SIG-M5 (cell line): ENCODE measurements around the gene SPAAR.
"Not testable (repeated sequence)": the region's sequence is repeated elsewhere in the genome, so short reads cannot be mapped to it uniquely, and the experiment has no call there.

Experiments
- DNase-seq: peaks from one replicate; lab custom pipeline; 2025; lab: John Stamatoyannopoulos, UW

Gene SPAAR, protein sequence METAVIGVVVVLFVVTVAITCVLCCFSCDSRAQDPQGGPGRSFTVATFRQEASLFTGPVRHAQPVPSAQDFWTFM

GRCh38 chr9:35909274-35909673 lies at the start of gene SPAAR:
Gene SPAAR, plus strand, starts transcription at chr9:35909490. Its CDS starts 974 bp downstream, at chr9:35910464.
- no peak for DNase-seq

GRCh38 chr9:35859990-35860339 lies 49.3 kb upstream of the SPAAR start:
- DNase-seq: no peak

- DNase-seq: no peak
Observed at GRCh38 chr9:35861161-35861897, 48.0 kb upstream of the SPAAR start.

DNA sequence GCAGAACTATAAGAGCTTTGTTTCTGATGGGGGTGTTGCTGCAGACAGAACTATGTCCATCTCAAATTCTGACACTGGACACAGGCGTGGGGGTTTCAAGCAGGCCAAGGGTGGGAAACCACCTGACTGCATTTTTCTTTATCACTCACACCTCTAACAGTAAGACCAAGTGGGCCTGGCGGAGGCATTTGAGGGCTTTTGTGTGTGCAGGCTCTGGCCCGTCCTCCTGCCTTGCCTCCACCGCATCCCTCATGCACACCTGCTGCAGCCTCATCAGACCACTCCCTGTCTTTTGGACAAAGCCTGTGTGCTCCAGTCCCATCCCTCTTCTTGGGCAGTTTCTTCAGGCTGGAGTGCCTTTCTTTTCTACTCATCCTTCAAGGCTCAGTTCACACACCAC lies 47.0 kb upstream of the SPAAR start:
- DNase-seq: no peak

DNA sequence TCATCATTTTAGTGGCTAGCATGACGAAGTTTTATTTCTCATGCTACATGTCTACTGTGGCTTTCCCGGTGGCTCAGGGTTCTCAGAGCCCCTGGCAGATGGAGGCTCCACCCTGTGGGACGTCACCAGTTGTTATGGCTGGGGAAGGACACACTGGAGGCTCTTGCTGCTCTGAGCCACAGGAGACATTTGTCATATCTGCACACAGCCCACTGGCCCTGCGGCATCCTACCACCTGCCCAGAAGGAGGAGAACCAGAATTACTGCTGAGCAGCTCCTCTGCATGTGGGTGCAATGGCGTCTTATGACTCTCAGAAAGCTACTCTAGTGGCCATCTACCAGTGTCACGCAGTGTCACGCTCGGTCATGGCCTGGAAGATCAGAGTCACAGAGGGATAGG lies 45.7 kb upstream of the SPAAR start:
- DNase-seq: no peak

GRCh38 chr9:35864695-35865255 lies 44.5 kb upstream of the SPAAR start:
- no peak for DNase-seq

DNA sequence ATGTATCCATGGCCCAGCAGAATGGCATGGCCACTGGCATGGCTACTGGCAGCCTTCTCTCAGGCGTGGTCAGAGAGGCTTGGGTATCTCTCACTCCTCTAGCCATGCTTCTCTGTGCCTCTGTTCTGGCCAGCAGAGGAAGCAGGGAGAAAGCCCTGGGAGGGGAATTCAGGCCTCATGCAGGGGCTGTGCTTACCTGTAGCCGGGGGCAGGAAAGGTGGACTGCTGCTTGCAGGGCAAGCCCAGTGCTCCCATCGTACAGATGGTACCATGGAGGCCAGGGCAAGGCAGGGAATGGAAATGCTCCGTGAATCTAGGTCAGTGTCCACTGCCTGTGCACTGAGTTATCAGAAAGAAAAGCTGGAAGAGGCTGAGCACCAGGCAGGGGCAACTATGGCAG lies 41.8 kb upstream of the SPAAR start:
- no peak for DNase-seq

- no peak for DNase-seq
Observed at GRCh38 chr9:35868933-35869332, 40.4 kb upstream of the SPAAR start.

DNA sequence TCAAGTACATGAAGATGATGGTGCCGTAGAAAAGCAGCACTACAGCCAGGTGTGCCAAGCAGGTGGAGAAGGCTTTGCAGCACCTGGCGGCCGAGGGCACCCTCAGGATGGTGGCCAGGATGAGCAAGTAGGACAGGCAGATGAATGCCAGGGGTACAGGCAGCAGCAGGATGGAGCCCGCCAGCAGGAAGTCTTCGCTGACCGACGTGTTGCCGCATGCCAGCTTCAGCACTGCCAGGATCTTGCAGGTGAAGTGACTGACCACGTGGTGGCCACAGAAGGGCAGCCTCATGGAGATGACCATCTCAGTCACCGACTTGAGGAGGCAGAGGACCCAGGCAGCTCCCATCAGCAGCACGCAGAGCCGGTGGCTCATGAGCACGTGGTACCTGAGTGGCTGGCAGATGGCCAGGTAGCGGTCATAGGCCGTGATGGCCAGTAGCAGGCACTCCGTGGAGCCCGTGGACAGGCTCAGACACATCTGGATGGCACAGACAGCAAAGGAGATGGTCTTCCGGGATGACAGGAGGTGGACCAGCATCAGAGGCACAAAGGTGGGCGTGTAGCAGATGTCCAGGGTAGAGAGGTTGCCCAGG lies 39.6 kb upstream of the SPAAR start:
- DNase-seq: no peak

- DNase-seq: no peak
Observed at GRCh38 chr9:35870351-35870923, 38.9 kb upstream of the SPAAR start, which contains the start of gene OR13J1. Gene OR13J1, minus strand, starts transcription at chr9:35870401. Its CDS starts 0 bp downstream, at chr9:35870401.

DNA sequence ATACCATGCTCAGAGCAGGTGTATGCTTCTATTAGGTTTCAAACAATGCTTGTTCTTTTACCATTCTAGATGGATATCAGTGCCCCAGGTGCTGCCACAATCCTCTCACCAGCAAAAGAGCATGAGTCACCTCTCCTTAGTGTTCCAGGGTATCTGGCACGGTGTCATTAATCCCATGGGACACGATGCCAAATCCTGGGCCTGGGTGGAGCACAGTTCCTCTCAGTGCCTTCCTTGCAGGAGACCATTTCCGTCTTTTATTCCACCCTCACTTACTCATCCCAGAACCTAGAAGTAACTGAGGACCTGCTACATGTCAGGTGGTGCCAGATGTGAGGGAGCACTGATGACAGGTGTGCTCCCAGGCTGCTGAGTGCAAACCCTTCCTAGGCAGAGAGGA lies 37.7 kb upstream of the SPAAR start:
- no peak for DNase-seq

- DNase-seq: no peak
Observed at GRCh38 chr9:35872505-35872904, 36.8 kb upstream of the SPAAR start.

- no peak for DNase-seq
Observed at GRCh38 chr9:35882263-35882848, 26.9 kb upstream of the SPAAR start.

DNA sequence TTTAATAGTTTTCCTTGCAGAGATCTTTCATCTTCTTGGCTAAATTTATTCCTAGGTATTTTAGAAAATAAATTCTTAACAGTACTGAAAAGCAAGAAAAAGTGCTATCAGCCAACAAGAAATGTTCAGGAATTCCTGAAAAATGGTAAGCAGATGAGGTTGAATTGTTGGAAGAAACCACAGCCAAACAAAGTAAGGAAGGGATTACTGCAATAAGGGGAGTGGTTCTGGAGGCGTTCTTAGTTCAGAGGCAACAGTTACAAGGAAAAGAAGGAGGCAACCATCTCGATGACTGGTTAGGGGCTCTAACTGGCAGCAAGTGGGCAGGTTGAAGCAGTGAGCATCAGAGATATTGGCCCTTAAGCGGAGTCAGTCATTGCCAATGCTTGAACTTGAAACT lies 26.3 kb upstream of the SPAAR start:
- DNase-seq: no peak

DNA sequence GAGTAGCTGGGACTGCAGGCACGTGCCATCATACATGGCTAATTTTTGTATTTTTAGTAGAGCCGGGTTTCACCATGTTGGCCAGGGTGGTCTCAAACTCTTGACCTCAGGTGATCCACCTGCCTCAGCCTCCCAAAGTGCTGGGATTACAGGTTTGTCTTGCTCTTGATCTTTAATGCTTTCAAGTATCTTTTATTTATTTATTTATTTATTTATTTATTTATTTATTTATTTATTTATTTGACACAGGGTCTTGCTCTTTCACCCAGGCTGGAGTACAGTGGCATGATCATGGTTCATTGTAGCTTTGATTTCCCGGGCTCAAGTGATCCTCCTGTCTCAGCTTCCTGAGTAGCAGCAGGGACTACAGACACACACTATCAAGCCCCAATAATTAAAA lies 24.4 kb upstream of the SPAAR start:
- not testable (repeated sequence) for DNase-seq

DNA sequence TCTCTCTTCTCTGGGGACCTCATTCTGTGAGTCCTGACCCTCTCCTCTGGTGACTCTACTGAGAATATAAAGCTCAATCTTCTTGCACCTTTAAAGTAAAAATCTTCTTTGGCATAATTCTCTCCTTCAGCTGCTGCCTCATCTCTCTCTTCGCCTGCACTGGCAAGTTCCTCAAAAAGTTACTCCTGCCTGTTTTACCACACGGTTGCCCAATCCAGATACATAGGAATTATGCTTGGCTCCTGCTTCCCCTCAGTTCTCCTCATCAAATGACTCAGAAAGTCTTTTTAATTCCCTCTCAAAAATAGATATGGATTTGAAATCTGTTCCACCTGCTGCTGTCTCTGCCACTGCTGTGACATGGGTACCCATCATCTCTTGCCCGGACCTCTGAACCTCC lies 17.6 kb upstream of the SPAAR start:
- no peak for DNase-seq

DNA sequence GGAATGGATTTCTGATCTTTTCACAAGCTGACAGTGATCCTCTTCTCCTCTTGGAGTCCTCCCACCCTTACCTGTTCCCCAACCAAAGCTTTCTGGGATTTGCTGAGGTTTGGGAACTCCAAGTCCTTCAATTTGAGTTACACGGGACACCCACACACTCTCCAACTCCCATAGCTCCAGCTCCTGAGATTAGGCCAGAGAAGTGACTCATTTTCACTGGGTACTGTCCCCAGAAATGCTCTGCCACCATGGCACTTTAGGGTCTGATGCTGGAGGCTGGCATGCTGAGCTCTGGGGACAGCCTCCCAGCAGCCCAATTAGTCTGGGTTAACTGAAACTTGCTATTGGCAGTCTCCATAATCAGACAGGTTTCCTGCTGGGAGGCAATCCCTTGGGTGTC lies 17.2 kb upstream of the SPAAR start:
- DNase-seq: no peak

- DNase-seq: no peak
Observed at GRCh38 chr9:35896570-35896969, 12.7 kb upstream of the SPAAR start.

GRCh38 chr9:35897376-35898099 lies 11.8 kb upstream of the SPAAR start:
- DNase-seq: not testable (repeated sequence)

DNA sequence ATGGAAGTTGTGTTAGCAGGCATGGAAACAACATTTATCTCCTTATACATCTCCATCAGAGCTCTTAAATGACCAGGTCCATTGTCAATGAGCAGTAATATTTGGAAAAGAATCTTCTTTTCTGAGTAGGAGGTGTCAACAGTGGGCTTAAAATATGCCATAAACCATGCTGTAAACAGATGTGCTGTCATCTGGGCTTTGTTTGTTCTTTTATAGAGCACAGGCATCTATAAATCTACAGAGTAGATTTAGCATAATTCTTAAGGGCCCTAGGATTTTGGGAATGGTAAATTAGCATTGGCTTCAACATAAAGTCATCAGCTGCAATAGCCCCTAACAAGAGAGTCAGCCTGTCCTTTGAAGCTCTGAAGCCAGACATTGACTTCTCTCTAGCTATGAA lies 11.0 kb upstream of the SPAAR start:
- DNase-seq: no peak

DNA sequence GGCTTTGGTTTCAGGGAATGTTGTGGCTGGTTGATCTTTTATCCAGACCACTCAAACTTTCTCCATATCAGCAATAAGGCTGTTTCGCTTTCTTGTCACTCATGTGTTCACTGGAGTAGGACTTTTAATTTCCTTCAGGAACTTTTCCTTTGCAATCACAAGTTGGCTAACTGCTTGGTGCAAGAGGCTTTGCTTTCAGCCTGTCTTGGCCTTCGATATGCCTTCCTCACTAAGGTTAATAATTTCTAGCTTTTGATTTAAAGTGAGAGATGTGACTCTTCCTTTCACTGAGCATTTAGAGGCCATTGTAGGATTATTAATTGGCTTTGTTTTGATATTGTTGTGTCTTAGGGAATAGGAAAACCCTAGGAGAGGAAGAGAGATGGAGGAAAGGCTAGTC lies 10.3 kb upstream of the SPAAR start:
- no peak for DNase-seq

GRCh38 chr9:35903049-35903448 lies 6.2 kb upstream of the SPAAR start:
- DNase-seq: no peak
